HEK293 (cell line): ENCODE results near the gene CCDC9B.

Source experiments
- GFI1B ChIP-seq: fragments of 450-650 bp; formaldehyde crosslinking; IDR thresholded peaks from 2 replicates; pipeline ENCODE4 v1.5.1; 2016; ENCODE audit warnings: missing biosample characterization, missing genetic modification characterization
- GLIS1 ChIP-seq: fragments of 450-650 bp; formaldehyde crosslinking; IDR thresholded peaks from 2 replicates; pipeline ENCODE4 v1.5.1; 2016; ENCODE audit warnings: missing biosample characterization, missing genetic modification characterization
- HOXC10 ChIP-seq: sonication (generic); formaldehyde crosslinking; IDR thresholded peaks from 2 replicates; pipeline ENCODE4 v1.8.1; 2023; ENCODE audit warnings: mild to moderate bottlenecking, missing genetic modification reagents
- KLF16 ChIP-seq: fragments of 450-650 bp; formaldehyde crosslinking; IDR thresholded peaks from 2 replicates; pipeline ENCODE4 v1.5.1; 2017; ENCODE audit warnings: missing biosample characterization, missing genetic modification characterization
- REPIN1 ChIP-seq: fragments of 450-650 bp; formaldehyde crosslinking; IDR thresholded peaks from 2 replicates; pipeline ENCODE4 v1.5.1; 2017; ENCODE audit warnings: missing biosample characterization, missing genetic modification characterization, low read depth
- SALL2 ChIP-seq: fragments of 450-650 bp; formaldehyde crosslinking; IDR thresholded peaks from 2 replicates; pipeline ENCODE4 v1.5.0; 2017; ENCODE audit warnings: missing biosample characterization, mild to moderate bottlenecking, missing genetic modification characterization, borderline replicate concordance
- YY2 ChIP-seq: fragments of 450-650 bp; formaldehyde crosslinking; IDR thresholded peaks from 2 replicates; pipeline ENCODE4 v1.5.1; 2016; ENCODE audit warnings: missing biosample characterization, missing genetic modification characterization
- ZBTB1 ChIP-seq: fragments of 450-650 bp; formaldehyde crosslinking; IDR thresholded peaks from 2 replicates; pipeline ENCODE4 v1.5.1; 2016; ENCODE audit warnings: missing biosample characterization, missing genetic modification characterization
- ZFP37 ChIP-seq: fragments of 450-650 bp; formaldehyde crosslinking; IDR thresholded peaks from 2 replicates; pipeline ENCODE4 v1.5.1; 2016; ENCODE audit warnings: missing biosample characterization, missing genetic modification characterization
- ZFP69B ChIP-seq: fragments of 450-650 bp; formaldehyde crosslinking; IDR thresholded peaks from 2 replicates; pipeline ENCODE4 v1.5.1; 2016; ENCODE audit warnings: missing biosample characterization, missing genetic modification characterization
- ZNF155 ChIP-seq: fragments of 450-650 bp; formaldehyde crosslinking; IDR thresholded peaks from 2 replicates; pipeline ENCODE4 v1.5.1; 2016; ENCODE audit warnings: missing biosample characterization, missing genetic modification characterization
- ZNF169 ChIP-seq: fragments of 450-650 bp; formaldehyde crosslinking; IDR thresholded peaks from 2 replicates; pipeline ENCODE4 v1.5.1; 2016; ENCODE audit warnings: missing biosample characterization, missing genetic modification characterization
- ZNF175 ChIP-seq: fragments of 450-650 bp; formaldehyde crosslinking; IDR thresholded peaks from 2 replicates; pipeline ENCODE4 v1.5.1; 2016; ENCODE audit warnings: missing biosample characterization, missing genetic modification characterization
- ZNF2 ChIP-seq: fragments of 450-650 bp; formaldehyde crosslinking; IDR thresholded peaks from 2 replicates; pipeline ENCODE4 v1.5.1; 2016; ENCODE audit warnings: missing biosample characterization, missing genetic modification characterization
- ZNF214 ChIP-seq: fragments of 450-650 bp; formaldehyde crosslinking; IDR thresholded peaks from 2 replicates; pipeline ENCODE4 v1.5.1; 2017; ENCODE audit warnings: missing biosample characterization, mild to moderate bottlenecking, missing genetic modification characterization, borderline replicate concordance
- ZNF274 ChIP-seq, 2 experiments: fragments of 200-500 bp in 1 of 2; fragments of 450-650 bp in 1 of 2; sonication (Bioruptor generic) in 1 of 2; formaldehyde crosslinking in 1 of 2; IDR thresholded peaks; 2 replicates each; pipeline versions ENCODE4 v1.5.1 to v1.6.1; 2014 to 2016; ENCODE audit warnings: borderline replicate concordance in 1 of 2, inconsistent platforms in 1 of 2, low read length in 1 of 2, missing biosample characterization in 1 of 2, missing genetic modification characterization in 1 of 2
- ZNF362 ChIP-seq: fragments of 450-650 bp; formaldehyde crosslinking; IDR thresholded peaks from 2 replicates; pipeline ENCODE4 v1.5.1; 2016; ENCODE audit warnings: missing biosample characterization, missing genetic modification characterization
- ZNF48 ChIP-seq: fragments of 450-650 bp; formaldehyde crosslinking; IDR thresholded peaks from 2 replicates; pipeline ENCODE4 v1.5.1; 2016; ENCODE audit warnings: missing biosample characterization, missing genetic modification characterization
- ZNF510 ChIP-seq: fragments of 450-650 bp; formaldehyde crosslinking; IDR thresholded peaks from 2 replicates; pipeline ENCODE4 v1.5.1; 2018; ENCODE audit warnings: mild to moderate bottlenecking, missing genetic modification characterization, missing biosample characterization; ENCODE audit not compliant: insufficient replicate concordance
- ZNF518A ChIP-seq: fragments of 450-650 bp; formaldehyde crosslinking; conservative IDR thresholded peaks from 2 replicates; pipeline ENCODE4 v1.5.1; 2016; ENCODE audit warnings: low read depth, missing biosample characterization, missing genetic modification characterization
- ZNF600 ChIP-seq: fragments of 450-650 bp; formaldehyde crosslinking; IDR thresholded peaks from 2 replicates; pipeline ENCODE4 v1.5.1; 2016; ENCODE audit warnings: missing biosample characterization, missing genetic modification characterization
- ZNF626 ChIP-seq: fragments of 450-650 bp; sonication (Bioruptor Pico); formaldehyde crosslinking; IDR thresholded peaks from 2 replicates; pipeline ENCODE4 v1.5.1; 2018; ENCODE audit warnings: missing biosample characterization, missing genetic modification characterization, inconsistent platforms
- ZNF664 ChIP-seq: fragments of 450-650 bp; formaldehyde crosslinking; IDR thresholded peaks from 2 replicates; pipeline ENCODE4 v1.5.1; 2016; ENCODE audit warnings: missing biosample characterization, missing genetic modification characterization
- ZNF776 ChIP-seq: fragments of 450-650 bp; formaldehyde crosslinking; IDR thresholded peaks from 2 replicates; pipeline ENCODE4 v1.5.0; 2017; ENCODE audit warnings: missing biosample characterization, missing genetic modification characterization, borderline replicate concordance
- ZNF777 ChIP-seq: fragments of 450-650 bp; formaldehyde crosslinking; IDR thresholded peaks from 2 replicates; pipeline ENCODE4 v1.5.1; 2017; ENCODE audit warnings: missing biosample characterization, missing genetic modification characterization, borderline replicate concordance
- ZNF785 ChIP-seq: fragments of 450-650 bp; formaldehyde crosslinking; IDR thresholded peaks from 2 replicates; pipeline ENCODE4 v1.5.1; 2016; ENCODE audit warnings: missing biosample characterization, missing genetic modification characterization
- TF ChIP-seq, protein P1 (sequence below): fragments of 450-650 bp; formaldehyde crosslinking; IDR thresholded peaks from 2 replicates; pipeline ENCODE4 v1.5.1; 2016; ENCODE audit warnings: missing biosample characterization, missing genetic modification characterization
- TF ChIP-seq, protein P2 (sequence below): fragments of 450-650 bp; formaldehyde crosslinking; IDR thresholded peaks from 2 replicates; pipeline ENCODE4 v1.5.1; 2017; ENCODE audit warnings: missing biosample characterization, missing genetic modification characterization

The CCDC9B gene

DNA sequence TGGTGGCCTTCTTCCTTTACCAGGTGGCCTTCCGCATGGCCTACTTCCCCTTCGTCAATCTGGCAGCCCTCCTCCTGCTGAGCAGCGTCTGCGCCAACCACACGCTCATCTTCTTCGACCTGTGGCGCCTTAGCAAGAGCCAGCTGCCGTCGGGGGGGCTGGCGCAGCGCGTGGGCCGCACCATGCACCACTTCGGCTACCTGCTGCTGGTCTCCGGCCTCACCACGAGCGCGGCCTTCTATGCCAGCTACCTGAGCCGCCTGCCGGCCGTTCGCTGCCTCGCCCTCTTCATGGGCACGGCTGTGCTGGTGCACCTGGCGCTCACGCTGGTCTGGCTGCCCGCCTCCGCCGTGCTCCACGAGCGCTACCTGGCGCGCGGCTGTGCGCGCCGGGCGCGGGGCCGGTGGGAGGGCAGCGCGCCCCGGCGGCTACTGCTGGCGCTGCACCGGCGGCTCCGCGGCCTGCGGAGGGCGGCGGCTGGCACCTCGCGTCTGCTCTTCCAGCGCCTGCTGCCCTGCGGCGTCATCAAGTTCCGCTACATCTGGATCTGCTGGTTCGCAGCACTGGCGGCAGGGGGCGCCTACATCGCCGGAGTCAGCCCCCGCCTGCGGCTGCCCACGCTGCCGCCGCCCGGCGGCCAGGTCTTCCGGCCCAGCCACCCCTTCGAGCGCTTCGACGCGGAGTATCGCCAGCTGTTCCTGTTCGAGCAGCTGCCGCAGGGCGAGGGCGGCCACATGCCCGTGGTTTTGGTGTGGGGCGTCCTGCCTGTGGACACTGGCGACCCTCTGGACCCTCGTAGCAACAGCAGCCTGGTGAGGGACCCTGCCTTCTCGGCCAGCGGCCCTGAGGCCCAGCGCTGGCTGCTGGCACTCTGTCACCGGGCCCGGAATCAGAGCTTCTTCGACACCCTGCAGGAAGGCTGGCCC, 27.2 kb upstream of the CCDC9B start (continued):
- TF ChIP-seq ZNF214 (tag by site-specific recombination) (no peak), ZNF175 (tag by site-specific recombination) (no peak), HOXC10 (CRISPR knock-in tag) (no peak), ZNF518A (tag by site-specific recombination) (no peak), ZNF274 (IDR thresholded peaks at IDR 0.05; ENCODE audit: low read length) (no peak), ZNF274 (tag by site-specific recombination; IDR thresholded peaks at IDR 0.05; ENCODE audit: borderline replicate concordance) (no peak), SALL2 (tag by site-specific recombination) (no peak), REPIN1 (tag by site-specific recombination) (no peak), ZFP37 (tag by site-specific recombination) (no peak), ZNF362 (tag by site-specific recombination) (no peak), ZNF169 (tag by site-specific recombination) (no peak), ZNF626 (tag by site-specific recombination) (no peak), ZNF785 (tag by site-specific recombination) (no peak), ZNF510 (tag by site-specific recombination) (no peak), YY2 (no peak), ZNF664 (tag by site-specific recombination) (no peak), ZNF2 (tag by site-specific recombination) (peak; percentile 29; the same call in 1 of the 2 replicates), ZBTB1 (tag by site-specific recombination) (no peak), ZNF776 (tag by site-specific recombination) (no peak), GLIS1 (tag by site-specific recombination) (peak; percentile 13; the same call in 1 of the 2 replicates), ZNF48 (tag by site-specific recombination) (no peak), ZNF777 (no peak), ZNF155 (tag by site-specific recombination) (no peak), KLF16 (tag by site-specific recombination) (0 out of 2 replicates have a peak, but pooled peaks have one; percentile 38), ZFP69B (tag by site-specific recombination) (no peak), GFI1B (tag by site-specific recombination) (no peak), ZNF600 (tag by site-specific recombination) (peak; percentile 33)
- TF ChIP-seq, protein P1, sequence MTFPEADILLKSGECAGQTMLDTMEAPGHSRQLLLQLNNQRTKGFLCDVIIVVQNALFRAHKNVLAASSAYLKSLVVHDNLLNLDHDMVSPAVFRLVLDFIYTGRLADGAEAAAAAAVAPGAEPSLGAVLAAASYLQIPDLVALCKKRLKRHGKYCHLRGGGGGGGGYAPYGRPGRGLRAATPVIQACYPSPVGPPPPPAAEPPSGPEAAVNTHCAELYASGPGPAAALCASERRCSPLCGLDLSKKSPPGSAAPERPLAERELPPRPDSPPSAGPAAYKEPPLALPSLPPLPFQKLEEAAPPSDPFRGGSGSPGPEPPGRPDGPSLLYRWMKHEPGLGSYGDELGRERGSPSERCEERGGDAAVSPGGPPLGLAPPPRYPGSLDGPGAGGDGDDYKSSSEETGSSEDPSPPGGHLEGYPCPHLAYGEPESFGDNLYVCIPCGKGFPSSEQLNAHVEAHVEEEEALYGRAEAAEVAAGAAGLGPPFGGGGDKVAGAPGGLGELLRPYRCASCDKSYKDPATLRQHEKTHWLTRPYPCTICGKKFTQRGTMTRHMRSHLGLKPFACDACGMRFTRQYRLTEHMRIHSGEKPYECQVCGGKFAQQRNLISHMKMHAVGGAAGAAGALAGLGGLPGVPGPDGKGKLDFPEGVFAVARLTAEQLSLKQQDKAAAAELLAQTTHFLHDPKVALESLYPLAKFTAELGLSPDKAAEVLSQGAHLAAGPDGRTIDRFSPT (tag by site-specific recombination): no peak
- TF ChIP-seq, protein P2, sequence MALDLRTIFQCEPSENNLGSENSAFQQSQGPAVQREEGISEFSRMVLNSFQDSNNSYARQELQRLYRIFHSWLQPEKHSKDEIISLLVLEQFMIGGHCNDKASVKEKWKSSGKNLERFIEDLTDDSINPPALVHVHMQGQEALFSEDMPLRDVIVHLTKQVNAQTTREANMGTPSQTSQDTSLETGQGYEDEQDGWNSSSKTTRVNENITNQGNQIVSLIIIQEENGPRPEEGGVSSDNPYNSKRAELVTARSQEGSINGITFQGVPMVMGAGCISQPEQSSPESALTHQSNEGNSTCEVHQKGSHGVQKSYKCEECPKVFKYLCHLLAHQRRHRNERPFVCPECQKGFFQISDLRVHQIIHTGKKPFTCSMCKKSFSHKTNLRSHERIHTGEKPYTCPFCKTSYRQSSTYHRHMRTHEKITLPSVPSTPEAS (tag by site-specific recombination): no peak
